Activated CD8-positive, alpha-beta memory T cell treated with anti-CD3 and anti-CD28 coated beads, Interleukin-2, amount 50 U/mL, for 24 hours (primary cell): ENCODE results near the gene CSTB.

Experiments used
- DNase-seq: peaks from one replicate; pipeline ENCODE4 v3.0.0-alpha.2; 2020; ENCODE audit errors: extremely low read depth

CSTB gene

GRCh38 chr21:43749651-43750262, 26.4 kb downstream of the CSTB start:
- no peak for DNase-seq

DNA sequence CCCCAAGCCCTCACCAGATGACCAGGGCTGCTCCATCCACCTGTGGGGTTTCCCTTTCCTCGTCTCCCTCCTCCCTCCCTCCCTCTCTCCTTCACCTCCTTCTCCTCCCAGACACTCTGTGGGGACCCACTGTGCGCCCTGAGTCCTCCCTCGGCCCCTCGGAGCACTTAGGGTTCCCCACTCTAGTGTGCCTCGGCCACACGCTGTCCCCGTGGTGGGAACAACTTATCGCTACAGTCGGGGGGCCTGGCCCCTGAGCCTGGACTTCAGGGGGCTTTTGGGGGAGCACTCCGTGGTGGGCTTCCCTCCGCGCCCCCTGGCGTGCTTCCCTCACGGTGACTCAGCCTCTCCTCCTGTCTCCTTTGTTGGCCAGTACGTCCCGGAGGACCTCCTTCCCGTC, 27.5 kb downstream of the CSTB start:
- DNase-seq: no peak

DNA sequence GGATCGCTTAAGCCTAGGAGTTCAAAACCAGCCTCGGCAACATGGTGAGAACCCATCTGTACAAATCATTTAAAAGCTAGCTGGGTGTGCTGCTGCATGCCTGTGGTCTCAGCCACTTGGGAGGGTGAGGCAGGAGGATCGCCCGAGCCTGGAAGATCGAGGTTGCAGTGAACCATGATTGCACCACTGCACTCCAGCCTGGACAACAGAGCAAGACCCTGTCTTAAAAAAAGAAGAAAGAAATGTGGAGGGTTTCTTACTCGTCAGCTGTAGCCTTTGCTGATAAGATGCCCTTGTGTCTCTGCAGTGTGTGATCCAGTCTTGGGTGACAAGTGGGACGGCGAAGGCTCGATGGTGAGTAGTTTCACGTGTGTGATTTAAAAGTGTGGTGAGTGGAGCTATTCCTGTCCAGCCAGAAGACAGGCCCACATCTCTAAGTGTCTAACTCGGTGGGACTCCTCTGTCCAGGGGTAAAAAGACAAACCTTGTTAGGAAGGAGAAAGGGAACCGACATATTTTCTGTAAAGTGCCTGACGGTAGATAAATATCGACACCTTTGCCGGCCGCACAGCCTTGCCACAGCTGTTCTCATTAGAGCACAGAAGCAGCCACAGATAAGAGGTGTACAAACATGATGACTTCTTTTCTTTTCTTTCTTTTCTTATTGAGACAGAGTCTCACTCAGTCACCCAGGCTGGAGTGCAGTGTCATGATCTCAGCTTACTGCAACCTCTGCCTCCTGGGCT, 30.2 kb downstream of the CSTB start:
- DNase-seq: no peak

DNA sequence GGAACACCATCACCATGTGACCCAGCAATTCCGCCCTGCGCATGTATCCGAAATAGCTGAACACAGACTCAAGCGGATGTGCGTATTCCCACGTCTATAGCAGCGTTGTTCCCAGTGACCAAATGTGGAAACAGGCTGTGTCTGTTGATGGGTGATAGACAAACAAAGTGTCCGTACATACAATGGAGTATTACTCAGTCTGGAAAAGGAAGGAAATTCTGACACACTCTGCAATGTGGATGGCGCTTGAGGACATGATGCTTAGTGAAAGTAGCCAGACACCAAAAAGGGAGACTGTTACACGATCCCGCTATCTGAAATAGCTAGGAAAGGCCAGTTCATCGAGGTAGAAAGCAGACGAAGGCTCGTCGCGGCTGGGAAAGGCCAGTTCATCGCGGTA, 31.4 kb downstream of the CSTB start:
- DNase-seq: no peak

DNA sequence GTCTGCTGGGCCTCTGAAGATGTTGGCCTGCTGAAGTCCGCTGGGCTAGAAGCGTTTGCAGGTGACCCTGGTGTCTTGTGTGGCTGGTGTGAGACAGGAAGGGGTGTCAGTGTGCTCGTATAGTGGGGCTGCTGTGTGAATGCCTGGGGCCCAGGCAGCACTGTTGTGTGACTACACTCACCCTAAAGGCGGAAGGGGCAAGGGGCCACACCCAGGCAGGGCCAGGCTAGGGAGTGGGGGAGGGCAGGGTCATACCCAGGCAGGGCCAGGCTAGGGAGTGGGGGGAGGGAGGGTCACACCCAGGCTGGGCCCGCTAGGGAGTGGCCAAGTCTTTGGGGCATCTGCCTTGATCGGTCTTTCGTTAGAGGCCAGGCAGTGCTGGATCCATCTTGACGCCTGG, 32.2 kb downstream of the CSTB start:
- DNase-seq: no peak

DNA sequence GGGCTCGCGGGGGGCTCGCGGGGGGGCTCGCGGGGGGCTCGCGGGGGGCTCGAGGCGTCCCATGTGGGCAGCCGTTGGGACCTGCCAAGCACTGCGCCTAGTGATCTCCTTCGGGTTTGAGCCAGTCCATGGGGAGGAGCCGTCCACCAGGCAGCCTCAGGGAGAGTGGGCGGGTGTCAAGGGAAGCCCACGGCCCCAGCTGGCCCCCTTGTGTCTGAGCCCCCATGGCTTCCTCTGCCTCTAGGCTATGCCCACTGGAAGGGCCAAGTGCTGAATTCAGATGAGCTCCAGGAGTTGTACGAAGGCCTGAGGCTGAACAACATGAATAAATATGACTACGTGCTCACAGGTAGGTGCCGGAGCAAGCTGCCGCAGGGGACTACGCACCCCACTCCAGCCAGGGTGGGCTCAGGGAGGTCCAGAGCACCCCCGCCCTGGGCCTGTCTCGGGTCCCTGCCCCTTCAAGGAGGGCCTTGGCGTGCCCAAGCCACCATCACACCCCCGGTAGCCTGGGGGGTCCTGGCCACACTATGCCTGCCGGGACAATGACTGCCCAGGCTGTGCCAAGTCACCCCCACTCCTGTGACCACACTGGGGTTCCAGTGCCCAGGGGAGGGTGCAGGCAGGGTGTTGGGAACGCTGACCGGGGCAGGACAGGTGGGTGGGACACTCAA, 34.5 kb downstream of the CSTB start:
- no peak for DNase-seq

DNA sequence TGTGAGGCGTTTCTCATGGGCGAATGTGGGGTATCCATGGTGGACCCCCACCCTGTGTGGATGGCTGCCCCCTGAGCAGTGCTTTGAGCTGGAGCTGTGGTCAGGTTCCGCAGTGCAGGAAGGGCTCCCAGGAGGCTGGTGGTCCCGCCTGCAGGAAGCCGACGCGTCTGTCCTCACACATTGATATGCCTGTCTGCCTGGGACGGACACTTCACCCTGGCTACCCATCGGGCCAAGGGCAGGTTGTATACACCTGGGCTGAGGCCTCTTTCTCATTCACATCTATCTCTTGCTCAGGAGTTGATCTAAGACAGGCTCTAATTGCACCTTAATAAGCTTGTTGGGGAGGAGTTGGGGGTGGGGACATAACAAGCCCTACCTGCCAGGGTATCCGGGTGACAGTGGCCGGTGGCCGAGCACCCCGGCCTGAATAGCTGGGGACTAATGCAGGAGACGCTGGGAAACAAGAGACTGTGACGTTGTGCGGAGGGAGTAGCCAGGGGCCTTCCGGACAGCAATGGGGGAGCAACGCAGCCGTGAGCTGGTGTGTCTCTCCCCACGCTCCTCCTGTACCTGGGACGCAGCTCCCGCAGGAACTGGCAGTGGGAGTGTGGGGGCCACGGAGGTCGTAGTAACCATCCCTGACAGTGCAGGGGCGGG, 35.5 kb downstream of the CSTB start:
- no peak for DNase-seq

- no peak for DNase-seq
These were observed 36.3 kb downstream of the CSTB start for GRCh38 chr21:43739621-43740435.

DNA sequence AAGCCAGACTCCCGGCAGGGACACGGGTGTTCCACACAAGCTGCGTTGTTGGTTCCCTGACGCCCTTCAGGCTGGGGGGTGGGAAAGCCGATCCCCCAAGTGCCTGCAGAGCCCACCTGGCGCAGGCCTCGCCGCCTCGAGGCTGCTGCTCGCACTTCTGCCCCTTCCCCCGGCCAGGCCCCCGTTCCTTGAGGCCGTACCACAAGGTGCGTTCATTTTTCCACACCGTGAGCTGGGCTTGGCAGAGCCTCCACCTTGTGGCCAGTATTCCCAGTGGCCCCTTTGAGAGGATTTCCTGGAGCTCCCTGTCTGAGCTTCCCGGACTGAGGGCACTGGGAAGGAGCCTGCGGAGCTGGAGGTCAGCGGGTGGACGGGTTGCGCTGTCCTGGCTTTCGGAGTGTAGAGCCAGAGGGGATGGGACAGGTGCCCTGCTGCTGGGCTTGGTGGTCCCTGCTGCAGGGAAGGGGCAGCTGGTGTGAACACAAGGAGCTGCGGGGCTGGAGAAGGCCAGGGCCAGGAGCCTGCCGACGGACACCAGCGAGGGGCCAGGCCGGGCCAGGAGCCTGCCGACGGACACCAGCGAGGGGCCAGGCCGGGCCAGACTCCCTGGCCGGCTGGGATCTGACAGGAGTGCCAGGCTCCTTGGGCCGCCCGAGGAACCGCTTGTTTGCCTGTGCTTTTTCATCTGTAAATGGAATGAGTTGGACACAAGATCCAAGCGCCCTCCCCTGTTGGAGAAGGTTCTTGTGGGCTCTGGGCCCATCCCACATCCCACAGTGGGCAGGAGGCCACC, 38.8 kb downstream of the CSTB start:
- no peak for DNase-seq

- no peak for DNase-seq
These were observed 39.8 kb downstream of the CSTB start for GRCh38 chr21:43736224-43736883.

DNA sequence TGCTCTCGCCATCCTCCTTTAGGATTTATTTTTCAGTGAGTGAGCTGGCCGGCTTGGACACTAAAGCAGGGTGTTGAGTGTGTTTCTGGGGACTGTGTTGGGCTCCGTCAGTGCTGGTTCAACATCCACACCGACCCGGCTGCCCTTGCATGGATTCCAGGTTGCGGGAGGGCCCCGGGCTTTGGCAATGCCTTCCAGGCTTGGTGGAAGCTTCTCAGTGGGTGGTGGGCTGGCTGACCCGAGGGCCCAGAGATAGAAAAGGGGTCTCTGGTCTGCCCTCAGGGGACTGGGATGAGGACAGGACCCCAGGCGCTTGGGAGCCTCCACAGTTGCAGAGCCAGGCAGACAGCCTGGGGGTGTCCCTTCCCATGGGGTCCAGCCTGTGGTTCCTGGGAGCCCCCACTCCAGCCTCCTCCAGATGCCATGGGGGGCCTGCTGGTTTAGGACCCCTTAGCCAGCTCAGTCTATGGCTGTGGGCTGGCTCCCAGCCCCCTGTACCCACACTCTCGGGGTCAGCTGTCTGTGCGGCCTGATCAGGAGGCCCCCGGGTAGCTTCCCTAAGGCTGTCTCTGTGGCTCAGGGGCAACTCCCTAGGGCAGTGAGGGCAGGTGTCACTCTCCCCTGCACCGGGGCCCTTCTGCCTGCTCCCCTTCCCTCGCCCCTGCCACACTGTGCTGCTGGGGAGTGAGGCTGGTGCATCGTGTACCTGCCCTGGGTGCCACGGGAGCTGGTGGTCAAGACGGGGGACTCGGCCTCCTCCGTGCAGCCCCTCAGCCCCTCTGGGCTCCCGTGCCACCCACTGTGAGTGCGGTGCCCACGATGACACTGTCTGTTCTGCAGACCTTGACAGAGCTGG, 40.6 kb downstream of the CSTB start:
- no peak for DNase-seq

DNA sequence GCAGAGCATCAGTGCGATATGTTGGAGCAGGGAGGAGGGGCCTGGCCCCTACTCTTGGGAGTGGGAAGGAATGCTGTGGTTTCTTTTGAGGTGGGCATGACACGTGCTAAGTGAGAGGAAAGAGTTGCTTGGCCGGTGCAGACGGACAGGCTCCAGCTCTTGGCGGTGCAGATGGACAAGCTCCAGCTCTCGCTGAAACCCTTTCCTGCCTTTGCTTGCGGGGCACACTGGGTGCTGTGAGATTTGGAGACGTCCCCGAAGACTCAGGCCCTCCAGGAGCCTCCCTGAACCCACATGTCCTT, 41.2 kb downstream of the CSTB start:
- no peak for DNase-seq

DNA sequence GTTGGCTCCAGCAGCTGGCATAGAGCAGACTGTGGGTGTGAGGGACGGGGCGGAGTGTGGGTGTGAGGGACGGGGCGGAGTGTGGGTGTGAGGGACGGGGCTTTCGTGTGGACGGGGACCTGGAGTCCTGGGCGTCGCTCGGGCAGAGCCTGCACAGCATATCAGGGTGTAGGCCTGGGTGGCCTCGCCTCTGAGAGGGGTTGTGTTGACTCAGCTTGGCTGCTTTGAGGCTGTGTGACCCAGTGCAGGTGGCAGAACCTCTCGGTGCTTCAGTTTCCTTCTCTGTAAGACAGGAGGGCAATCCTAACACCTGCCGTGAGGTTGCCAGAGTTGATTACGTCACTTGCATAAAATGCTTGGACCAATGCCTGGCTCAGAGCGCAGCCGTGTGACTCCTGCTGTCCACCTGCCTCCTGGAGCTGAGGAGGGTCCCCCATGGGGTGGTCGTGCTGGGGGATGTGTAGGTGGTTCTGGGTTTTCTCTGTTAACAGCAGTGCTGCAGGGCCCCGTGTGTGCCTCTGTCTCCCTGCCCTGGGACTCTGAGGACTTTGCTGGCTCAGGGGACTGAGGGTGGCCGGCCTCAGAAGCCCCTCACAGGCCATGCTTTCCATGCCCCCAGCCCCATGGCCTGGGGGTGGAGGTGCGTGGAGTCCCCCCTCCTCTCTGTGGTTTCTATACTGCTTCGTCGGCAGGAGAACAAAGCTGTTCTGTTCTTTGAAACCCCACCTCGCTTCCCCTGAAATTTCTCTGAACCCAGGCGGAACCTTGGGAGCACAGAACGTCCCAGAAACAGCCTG, 41.8 kb downstream of the CSTB start:
- no peak for DNase-seq

DNA sequence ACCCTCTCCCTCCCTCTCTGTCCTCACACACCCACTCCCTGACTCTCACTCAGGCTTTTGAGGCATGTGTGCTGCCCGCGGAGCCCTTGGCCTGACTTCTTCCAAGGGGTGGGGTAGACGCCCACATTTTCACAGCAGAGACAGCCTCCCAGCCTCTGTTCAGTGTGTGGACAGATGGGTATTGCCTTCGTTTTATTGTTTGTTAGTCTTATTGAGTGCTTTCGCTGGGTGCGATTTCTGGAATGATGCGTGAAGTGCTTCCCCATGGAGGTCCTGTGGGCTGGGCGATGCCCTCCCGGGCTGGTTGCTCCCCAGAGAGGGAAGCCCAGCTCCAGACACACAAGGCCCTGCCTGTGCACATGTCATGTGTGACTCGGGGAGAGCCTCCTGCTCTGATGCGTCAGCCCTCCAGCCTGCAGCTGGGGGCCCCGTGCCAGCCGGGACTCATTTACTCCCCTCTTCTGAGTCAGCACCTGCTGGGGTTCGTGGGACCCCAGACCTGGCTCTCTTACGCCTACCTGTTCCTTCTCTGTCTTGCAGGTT, 42.5 kb downstream of the CSTB start:
- DNase-seq: no peak

DNA sequence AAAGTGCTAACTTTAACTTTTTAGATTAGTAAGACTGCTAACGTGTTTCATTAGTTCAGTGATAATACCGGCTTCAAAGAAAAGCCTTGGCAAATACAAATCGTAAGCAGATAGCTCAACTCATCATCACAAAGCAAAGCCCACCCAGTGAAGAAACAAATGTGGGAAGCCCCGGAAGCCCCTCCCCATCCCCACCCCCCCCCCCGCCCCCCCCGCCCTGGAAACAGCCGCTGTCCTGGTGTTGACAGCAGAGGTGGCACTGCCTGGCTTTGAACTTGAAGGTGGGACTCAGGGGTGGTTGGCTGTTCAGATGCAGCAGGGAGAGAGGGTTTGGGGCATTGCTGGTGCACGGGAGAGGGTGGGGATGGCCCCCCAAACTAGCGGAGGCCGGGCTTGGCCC, 43.0 kb downstream of the CSTB start:
- DNase-seq: no peak

GRCh38 chr21:43731891-43732711, 44.0 kb downstream of the CSTB start:
- DNase-seq: no peak

DNA sequence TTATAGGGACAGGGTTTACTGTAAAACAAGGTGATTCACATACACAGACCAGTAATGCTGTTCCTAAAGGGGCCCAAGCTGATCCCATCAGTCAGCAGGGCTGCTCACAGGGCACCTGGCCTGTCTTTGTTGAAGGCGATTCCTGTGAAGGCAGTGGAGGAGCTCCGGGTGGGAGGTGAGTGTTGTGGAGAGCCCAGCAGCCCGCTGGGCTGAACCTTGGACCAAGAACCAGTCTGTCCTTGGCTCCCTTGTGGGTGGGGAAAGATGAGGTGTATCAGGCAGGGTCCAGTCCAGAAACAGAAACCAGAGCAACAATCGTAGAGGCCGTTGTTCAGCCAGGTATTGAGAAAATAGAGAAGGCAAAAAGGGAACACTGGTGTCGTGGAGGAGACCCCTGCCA, 44.6 kb downstream of the CSTB start:
- no peak for DNase-seq
